Measurements from ENCODE around the gene CHADL.

The CHADL gene

GRCh38 chr22:41264408-41264941, 23.7 kb upstream of the CHADL start:
- TF ChIP-seq CSDC2 (CRISPR knock-in tag; IDR thresholded peaks at IDR 0.05): no peak
- no peak for TF ChIP-seq ISL1 (CRISPR knock-in tag; IDR thresholded peaks at IDR 0.05)
- no peak for TF ChIP-seq ZFP30 (CRISPR knock-in tag; IDR thresholded peaks at IDR 0.05)
- no peak for TF ChIP-seq RARB (CRISPR knock-in tag; IDR thresholded peaks at IDR 0.05)

GRCh38 chr22:41263704-41264103, 23.0 kb upstream of the CHADL start:
- no peak for ATAC-seq
- no peak for TF ChIP-seq ZNF8 (CRISPR knock-in tag; IDR thresholded peaks at IDR 0.05)
- no peak for TF ChIP-seq CSRNP3 (CRISPR knock-in tag; IDR thresholded peaks at IDR 0.05)
- no peak for TF ChIP-seq RARB (CRISPR knock-in tag; IDR thresholded peaks at IDR 0.05)
- TF ChIP-seq SNAI2 (CRISPR knock-in tag; IDR thresholded peaks at IDR 0.05): no peak
- no peak for TF ChIP-seq ZNF70 (CRISPR knock-in tag; IDR thresholded peaks at IDR 0.05)
- no peak for TF ChIP-seq ARNTL (CRISPR knock-in tag; IDR thresholded peaks at IDR 0.05; ENCODE audit: borderline replicate concordance, low read depth)
- no peak for TF ChIP-seq ZC3H10 (CRISPR knock-in tag; IDR thresholded peaks at IDR 0.05)
- no peak for TF ChIP-seq TOX (CRISPR knock-in tag; IDR thresholded peaks at IDR 0.05; ENCODE audit: borderline replicate concordance)
- no peak for TF ChIP-seq ZFP3 (CRISPR knock-in tag; IDR thresholded peaks at IDR 0.05)
- no peak for TF ChIP-seq ZFP30 (CRISPR knock-in tag; IDR thresholded peaks at IDR 0.05)
- TF ChIP-seq ZNF565 (CRISPR knock-in tag; conservative IDR thresholded peaks at IDR 0.05; ENCODE audit: low read depth): no peak

More at GRCh38 chr22:41264408-41264941, 23.7 kb upstream of the CHADL start:
- no peak for ATAC-seq

DNA sequence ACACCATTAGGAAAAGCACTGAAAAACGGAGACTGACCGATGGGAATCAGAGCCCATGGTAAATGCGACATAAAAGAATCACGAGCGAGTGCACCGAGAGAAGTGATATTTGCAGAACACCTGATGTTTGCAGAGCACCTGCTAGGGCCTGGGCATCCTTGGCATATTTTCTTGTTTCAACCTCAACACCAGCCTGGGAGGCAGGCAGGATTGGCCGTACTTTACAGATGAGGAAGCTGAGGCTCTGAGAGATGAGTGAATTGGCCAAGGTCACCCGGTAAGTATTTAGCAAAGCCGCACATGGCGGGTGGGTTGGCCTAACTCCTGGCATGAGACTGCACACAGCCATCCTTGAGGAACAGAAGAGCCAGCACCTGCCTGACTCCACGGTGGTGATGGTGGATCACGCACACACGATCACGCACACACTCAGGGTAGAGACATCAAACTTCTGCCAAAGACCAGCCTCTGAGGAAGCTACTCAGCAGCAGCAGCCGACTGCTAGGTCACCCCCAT, 21.6 kb upstream of the CHADL start:
- TF ChIP-seq ZNF70 (CRISPR knock-in tag; IDR thresholded peaks at IDR 0.05) (no peak), ISL1 (CRISPR knock-in tag; IDR thresholded peaks at IDR 0.05) (no peak), RARB (CRISPR knock-in tag; IDR thresholded peaks at IDR 0.05) (no peak), TSHZ2 (CRISPR knock-in tag; IDR thresholded peaks at IDR 0.05) (no peak), TCF4 (CRISPR knock-in tag; IDR thresholded peaks at IDR 0.05; ENCODE audit: borderline replicate concordance) (no peak), CREB5 (CRISPR knock-in tag; IDR thresholded peaks at IDR 0.05; ENCODE audit: low read depth) (no peak), CSDC2 (CRISPR knock-in tag; IDR thresholded peaks at IDR 0.05) (no peak), TOX (CRISPR knock-in tag; IDR thresholded peaks at IDR 0.05; ENCODE audit: borderline replicate concordance) (no peak), CSRNP3 (CRISPR knock-in tag; IDR thresholded peaks at IDR 0.05) (no peak)
- TF ChIP-seq, protein P1, sequence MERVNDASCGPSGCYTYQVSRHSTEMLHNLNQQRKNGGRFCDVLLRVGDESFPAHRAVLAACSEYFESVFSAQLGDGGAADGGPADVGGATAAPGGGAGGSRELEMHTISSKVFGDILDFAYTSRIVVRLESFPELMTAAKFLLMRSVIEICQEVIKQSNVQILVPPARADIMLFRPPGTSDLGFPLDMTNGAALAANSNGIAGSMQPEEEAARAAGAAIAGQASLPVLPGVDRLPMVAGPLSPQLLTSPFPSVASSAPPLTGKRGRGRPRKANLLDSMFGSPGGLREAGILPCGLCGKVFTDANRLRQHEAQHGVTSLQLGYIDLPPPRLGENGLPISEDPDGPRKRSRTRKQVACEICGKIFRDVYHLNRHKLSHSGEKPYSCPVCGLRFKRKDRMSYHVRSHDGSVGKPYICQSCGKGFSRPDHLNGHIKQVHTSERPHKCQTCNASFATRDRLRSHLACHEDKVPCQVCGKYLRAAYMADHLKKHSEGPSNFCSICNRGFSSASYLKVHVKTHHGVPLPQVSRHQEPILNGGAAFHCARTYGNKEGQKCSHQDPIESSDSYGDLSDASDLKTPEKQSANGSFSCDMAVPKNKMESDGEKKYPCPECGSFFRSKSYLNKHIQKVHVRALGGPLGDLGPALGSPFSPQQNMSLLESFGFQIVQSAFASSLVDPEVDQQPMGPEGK (CRISPR knock-in tag; IDR thresholded peaks at IDR 0.05; ENCODE audit: borderline replicate concordance): no peak
- ATAC-seq: no peak

- TF ChIP-seq ZNF565 (CRISPR knock-in tag; conservative IDR thresholded peaks at IDR 0.05; ENCODE audit: low read depth) (no peak), ZFP30 (CRISPR knock-in tag; IDR thresholded peaks at IDR 0.05) (no peak), TOX (CRISPR knock-in tag; IDR thresholded peaks at IDR 0.05; ENCODE audit: borderline replicate concordance) (no peak), CSRNP3 (CRISPR knock-in tag; IDR thresholded peaks at IDR 0.05) (no peak), ZFP3 (CRISPR knock-in tag; IDR thresholded peaks at IDR 0.05) (no peak), GLIS3 (CRISPR knock-in tag; IDR thresholded peaks at IDR 0.05) (no peak), ESRRG (CRISPR knock-in tag; IDR thresholded peaks at IDR 0.05) (no peak), TCF4 (CRISPR knock-in tag; IDR thresholded peaks at IDR 0.05; ENCODE audit: borderline replicate concordance) (no peak)
- TF ChIP-seq, protein P2, sequence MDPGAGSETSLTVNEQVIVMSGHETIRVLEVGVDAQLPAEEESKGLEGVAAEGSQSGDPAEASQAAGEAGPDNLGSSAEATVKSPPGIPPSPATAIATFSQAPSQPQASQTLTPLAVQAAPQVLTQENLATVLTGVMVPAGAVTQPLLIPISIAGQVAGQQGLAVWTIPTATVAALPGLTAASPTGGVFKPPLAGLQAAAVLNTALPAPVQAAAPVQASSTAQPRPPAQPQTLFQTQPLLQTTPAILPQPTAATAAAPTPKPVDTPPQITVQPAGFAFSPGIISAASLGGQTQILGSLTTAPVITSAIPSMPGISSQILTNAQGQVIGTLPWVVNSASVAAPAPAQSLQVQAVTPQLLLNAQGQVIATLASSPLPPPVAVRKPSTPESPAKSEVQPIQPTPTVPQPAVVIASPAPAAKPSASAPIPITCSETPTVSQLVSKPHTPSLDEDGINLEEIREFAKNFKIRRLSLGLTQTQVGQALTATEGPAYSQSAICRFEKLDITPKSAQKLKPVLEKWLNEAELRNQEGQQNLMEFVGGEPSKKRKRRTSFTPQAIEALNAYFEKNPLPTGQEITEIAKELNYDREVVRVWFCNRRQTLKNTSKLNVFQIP (CRISPR knock-in tag; IDR thresholded peaks at IDR 0.05; ENCODE audit: borderline replicate concordance, low read depth): no peak
- no peak for ATAC-seq
These were observed 21.0 kb upstream of the CHADL start for GRCh38 chr22:41261541-41262249.
